GM23338 (cell line): ENCODE data around the gene RTN4RL1. TPM values are rescaled to one million over a fixed set of nuclear protein-coding genes. Genes with fewer than 3 reads are reported as not detected.

ENCODE experiments used
- ATAC-seq: fragments of 200-7000 bp; cut with Tn5 transposase; 3 replicates; pipeline ENCODE4 v1.9.1; 2020
- DNase-seq: peaks from one replicate; pipeline ENCODE4 v3.0.0-alpha.2; 2015; ENCODE audit warnings: low spot score
- H2AFZ ChIP-seq: fragments of 200-600 bp; sonication (generic); 2 replicates; pipeline ENCODE4 v1.8.0; 2016; ENCODE audit warnings: antibody characterized with exemption, mild to moderate bottlenecking, moderate library complexity
- H3F3A ChIP-seq: fragments of 200-600 bp; sonication (generic); replicated peaks from 2 replicates; pipeline ENCODE4 v1.8.0; 2017; ENCODE audit warnings: antibody characterized with exemption, mixed run types, low read depth
- H3K27ac ChIP-seq: fragments of 200-600 bp; sonication (generic); 2 replicates; pipeline ENCODE4 v1.6.1; 2016; ENCODE audit warnings: low read depth
- H3K27me3 ChIP-seq: fragments of 200-600 bp; sonication (generic); 2 replicates; pipeline ENCODE4 v1.8.0; 2016; ENCODE audit warnings: mild to moderate bottlenecking, mixed run types, moderate library complexity; ENCODE audit not compliant: insufficient read depth
- H3K36me3 ChIP-seq: fragments of 200-600 bp; sonication (generic); 2 replicates; pipeline ENCODE4 v1.8.0; 2016; ENCODE audit warnings: mild to moderate bottlenecking; ENCODE audit not compliant: insufficient read depth
- H3K4me1 ChIP-seq: fragments of 200-600 bp; sonication (generic); 2 replicates; pipeline ENCODE4 v1.8.0; 2016; ENCODE audit warnings: mild to moderate bottlenecking, moderate library complexity; ENCODE audit not compliant: insufficient read depth
- H3K4me2 ChIP-seq: fragments of 200-600 bp; sonication (generic); 2 replicates; pipeline ENCODE4 v1.7.1; 2017; ENCODE audit warnings: mixed run types
- H3K4me3 ChIP-seq: fragments of 200-600 bp; sonication (generic); 2 replicates; pipeline ENCODE4 v1.6.1; 2016; ENCODE audit warnings: mixed run types
- H3K79me2 ChIP-seq: fragments of 200-600 bp; sonication (generic); replicated peaks from 2 replicates; pipeline ENCODE4 v1.8.0; 2017; ENCODE audit warnings: mild to moderate bottlenecking; ENCODE audit not compliant: insufficient read depth
- H3K9me2 ChIP-seq: fragments of 200-600 bp; sonication (generic); 2 replicates; pipeline ENCODE4 v1.8.0; 2017; ENCODE audit not compliant: insufficient read depth
- H4K20me1 ChIP-seq: fragments of 200-600 bp; sonication (generic); replicated peaks from 2 replicates; pipeline ENCODE4 v1.8.0; 2017; ENCODE audit warnings: mild to moderate bottlenecking; ENCODE audit not compliant: insufficient read depth
- H3K27ac Mint-ChIP-seq: 2 replicates; pipeline ENCODE4 v1.8.0; 2020; ENCODE audit warnings: inconsistent platforms, mild to moderate bottlenecking, moderate library complexity, mixed read lengths
- H3K27me3 Mint-ChIP-seq: 3 replicates; pipeline ENCODE4 v1.8.0; 2022; ENCODE audit warnings: low read depth, mild to moderate bottlenecking, moderate library complexity, mixed read lengths, inconsistent platforms; ENCODE audit not compliant: insufficient read depth, poor library complexity
- H3K36me3 Mint-ChIP-seq: 3 replicates; pipeline ENCODE4 v1.8.0; 2021; ENCODE audit warnings: low read depth, mild to moderate bottlenecking, inconsistent platforms, moderate library complexity, mixed read lengths
- H3K4me1 Mint-ChIP-seq: 3 replicates; pipeline ENCODE4 v1.8.0; 2020; ENCODE audit warnings: mild to moderate bottlenecking, inconsistent platforms, mixed read lengths
- H3K4me3 Mint-ChIP-seq: 3 replicates; pipeline ENCODE4 v1.8.0; 2021; ENCODE audit warnings: moderate library complexity, mild to moderate bottlenecking, inconsistent platforms, mixed read lengths
- H3K9me3 Mint-ChIP-seq: 3 replicates; pipeline ENCODE4 v1.8.0; 2020; ENCODE audit warnings: moderate library complexity, mild to moderate bottlenecking, inconsistent platforms, mixed read lengths
- CREB1 ChIP-seq: fragments of 250-450 bp; sonication (Bioruptor Pico); IDR thresholded peaks from 2 replicates; pipeline ENCODE4 v1.5.0; 2020; ENCODE audit warnings: low read depth, mild to moderate bottlenecking, moderate library complexity
- CTCF ChIP-seq, 2 experiments: fragments of 200-600 bp in 1 of 2; sonication (generic) in 1 of 2; conservative IDR thresholded peaks; 2 replicates each; pipeline versions ENCODE4 v1.5.1 to v1.6.1; 2016 to 2017; ENCODE audit warnings: antibody characterized with exemption in 2 of 2, low read depth in 2 of 2, mild to moderate bottlenecking in 2 of 2, moderate library complexity in 1 of 2
- ETS1 ChIP-seq: IDR thresholded peaks from 2 replicates; pipeline ENCODE4 v1.6.1; 2016; ENCODE audit warnings: antibody characterized with exemption
- EZH2 ChIP-seq: fragments of 200-600 bp; sonication (generic); IDR thresholded peaks from one replicate; pipeline ENCODE4 v1.8.0; 2017; ENCODE audit warnings: antibody characterized with exemption, mild to moderate bottlenecking, low read depth; ENCODE audit not compliant: unreplicated experiment
- EZH2phosphoT487 ChIP-seq: fragments of 200-600 bp; sonication (generic); IDR thresholded peaks from one replicate; pipeline ENCODE4 v1.8.1; 2018; ENCODE audit warnings: antibody characterized with exemption; ENCODE audit not compliant: unreplicated experiment
- NANOG ChIP-seq: IDR thresholded peaks from 2 replicates; pipeline ENCODE4 v1.6.1; 2016; ENCODE audit warnings: antibody characterized with exemption, borderline replicate concordance
- POLR2AphosphoS5 ChIP-seq: IDR thresholded peaks from 2 replicates; pipeline ENCODE4 v1.6.1; 2016; ENCODE audit warnings: antibody characterized with exemption, low read depth
- REST ChIP-seq: IDR thresholded peaks from one replicate; pipeline ENCODE4 v1.6.1; 2018; ENCODE audit warnings: antibody characterized with exemption; ENCODE audit not compliant: unreplicated experiment
- STAT1 ChIP-seq: IDR thresholded peaks from one replicate; pipeline ENCODE4 v1.6.1; 2016; ENCODE audit warnings: antibody characterized with exemption; ENCODE audit not compliant: unreplicated experiment
- polyA plus RNA-seq: library from polyadenylated mRNA; unstranded; fragments of >200 nt; fragmentation: Nextera tagmentation; extraction: Ambion mirVana; gene quantifications from 2 replicates; pipeline ENCODE4 v1.2.1, GENCODE V29; 2016
- total RNA-seq: library from RNA; depleted of rRNA; stranded (reverse); fragments of >200 nt; shearing (Covaris generic); gene quantifications from 2 replicates; pipeline ENCODE4 v1.2.3, GENCODE V29; 2014
- TF ChIP-seq, protein P1 (sequence below): fragments of 250-450 bp; sonication (Bioruptor Pico); IDR thresholded peaks from 2 replicates; pipeline ENCODE4 v1.5.0; 2020; ENCODE audit warnings: mild to moderate bottlenecking, moderate library complexity

RTN4RL1 gene
- total and polyA plus RNA-seq, 2 experiments from 2014 or later, result 0.17 TPM; not detected in 1

- TF ChIP-seq, protein P1, sequence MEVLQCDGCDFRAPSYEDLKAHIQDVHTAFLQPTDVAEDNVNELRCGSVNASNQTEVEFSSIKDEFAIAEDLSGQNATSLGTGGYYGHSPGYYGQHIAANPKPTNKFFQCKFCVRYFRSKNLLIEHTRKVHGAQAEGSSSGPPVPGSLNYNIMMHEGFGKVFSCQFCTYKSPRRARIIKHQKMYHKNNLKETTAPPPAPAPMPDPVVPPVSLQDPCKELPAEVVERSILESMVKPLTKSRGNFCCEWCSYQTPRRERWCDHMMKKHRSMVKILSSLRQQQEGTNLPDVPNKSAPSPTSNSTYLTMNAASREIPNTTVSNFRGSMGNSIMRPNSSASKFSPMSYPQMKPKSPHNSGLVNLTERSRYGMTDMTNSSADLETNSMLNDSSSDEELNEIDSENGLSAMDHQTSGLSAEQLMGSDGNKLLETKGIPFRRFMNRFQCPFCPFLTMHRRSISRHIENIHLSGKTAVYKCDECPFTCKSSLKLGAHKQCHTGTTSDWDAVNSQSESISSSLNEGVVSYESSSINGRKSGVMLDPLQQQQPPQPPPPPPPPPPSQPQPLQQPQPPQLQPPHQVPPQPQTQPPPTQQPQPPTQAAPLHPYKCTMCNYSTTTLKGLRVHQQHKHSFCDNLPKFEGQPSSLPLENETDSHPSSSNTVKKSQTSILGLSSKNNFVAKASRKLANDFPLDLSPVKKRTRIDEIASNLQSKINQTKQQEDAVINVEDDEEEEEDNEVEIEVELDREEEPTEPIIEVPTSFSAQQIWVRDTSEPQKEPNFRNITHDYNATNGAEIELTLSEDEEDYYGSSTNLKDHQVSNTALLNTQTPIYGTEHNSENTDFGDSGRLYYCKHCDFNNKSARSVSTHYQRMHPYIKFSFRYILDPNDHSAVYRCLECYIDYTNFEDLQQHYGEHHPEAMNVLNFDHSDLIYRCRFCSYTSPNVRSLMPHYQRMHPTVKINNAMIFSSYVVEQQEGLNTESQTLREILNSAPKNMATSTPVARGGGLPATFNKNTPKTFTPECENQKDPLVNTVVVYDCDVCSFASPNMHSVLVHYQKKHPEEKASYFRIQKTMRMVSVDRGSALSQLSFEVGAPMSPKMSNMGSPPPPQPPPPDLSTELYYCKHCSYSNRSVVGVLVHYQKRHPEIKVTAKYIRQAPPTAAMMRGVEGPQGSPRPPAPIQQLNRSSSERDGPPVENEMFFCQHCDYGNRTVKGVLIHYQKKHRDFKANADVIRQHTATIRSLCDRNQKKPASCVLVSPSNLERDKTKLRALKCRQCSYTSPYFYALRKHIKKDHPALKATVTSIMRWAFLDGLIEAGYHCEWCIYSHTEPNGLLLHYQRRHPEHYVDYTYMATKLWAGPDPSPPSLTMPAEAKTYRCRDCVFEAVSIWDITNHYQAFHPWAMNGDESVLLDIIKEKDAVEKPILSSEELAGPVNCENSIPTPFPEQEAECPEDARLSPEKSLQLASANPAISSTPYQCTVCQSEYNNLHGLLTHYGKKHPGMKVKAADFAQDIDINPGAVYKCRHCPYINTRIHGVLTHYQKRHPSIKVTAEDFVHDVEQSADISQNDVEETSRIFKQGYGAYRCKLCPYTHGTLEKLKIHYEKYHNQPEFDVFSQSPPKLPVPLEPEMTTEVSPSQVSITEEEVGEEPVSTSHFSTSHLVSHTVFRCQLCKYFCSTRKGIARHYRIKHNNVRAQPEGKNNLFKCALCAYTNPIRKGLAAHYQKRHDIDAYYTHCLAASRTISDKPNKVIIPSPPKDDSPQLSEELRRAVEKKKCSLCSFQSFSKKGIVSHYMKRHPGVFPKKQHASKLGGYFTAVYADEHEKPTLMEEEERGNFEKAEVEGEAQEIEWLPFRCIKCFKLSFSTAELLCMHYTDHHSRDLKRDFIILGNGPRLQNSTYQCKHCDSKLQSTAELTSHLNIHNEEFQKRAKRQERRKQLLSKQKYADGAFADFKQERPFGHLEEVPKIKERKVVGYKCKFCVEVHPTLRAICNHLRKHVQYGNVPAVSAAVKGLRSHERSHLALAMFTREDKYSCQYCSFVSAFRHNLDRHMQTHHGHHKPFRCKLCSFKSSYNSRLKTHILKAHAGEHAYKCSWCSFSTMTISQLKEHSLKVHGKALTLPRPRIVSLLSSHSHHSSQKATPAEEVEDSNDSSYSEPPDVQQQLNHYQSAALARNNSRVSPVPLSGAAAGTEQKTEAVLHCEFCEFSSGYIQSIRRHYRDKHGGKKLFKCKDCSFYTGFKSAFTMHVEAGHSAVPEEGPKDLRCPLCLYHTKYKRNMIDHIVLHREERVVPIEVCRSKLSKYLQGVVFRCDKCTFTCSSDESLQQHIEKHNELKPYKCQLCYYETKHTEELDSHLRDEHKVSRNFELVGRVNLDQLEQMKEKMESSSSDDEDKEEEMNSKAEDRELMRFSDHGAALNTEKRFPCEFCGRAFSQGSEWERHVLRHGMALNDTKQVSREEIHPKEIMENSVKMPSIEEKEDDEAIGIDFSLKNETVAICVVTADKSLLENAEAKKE (CRISPR knock-in tag), result no peak
- TF ChIP-seq REST (no peak), ETS1 (no peak), CREB1 (CRISPR knock-in tag) (no peak), CTCF (conservative IDR thresholded peaks at IDR 0.05; ENCODE audit: low read depth in 2 of 2) (no peak), EZH2 (no peak), NANOG (no peak), POLR2AphosphoS5 (no peak), STAT1 (no peak), EZH2phosphoT487 (no peak)
- H3K36me3 ChIP-seq, result no peaks in the 10 kb centered on the region
- no peaks in the 10 kb centered on the region; the same call in 2 of the 3 replicates for H3K9me3 Mint-ChIP-seq
- no peak overlapping the region for H3K27ac Mint-ChIP-seq
- no peaks in the 10 kb centered on the region for H3K4me1 ChIP-seq
- no peak overlapping the region; the same call in 2 of the 3 replicates for H3K4me3 Mint-ChIP-seq
- H3K4me3 ChIP-seq, result no peak overlapping the region
- no peak overlapping the region for H3K27ac ChIP-seq
- no peaks in the 10 kb centered on the region for H3F3A ChIP-seq
- H2AFZ ChIP-seq, result no peak overlapping the region
- no peak for DNase-seq
- peaks cover 9% of the 10 kb centered on the region; the same call in 2 of the 3 replicates for H3K4me1 Mint-ChIP-seq
- ATAC-seq, result no peak
- H3K27me3 ChIP-seq, result peaks cover 28% of the 10 kb centered on the region
- peaks cover 21% of the 10 kb centered on the region for H3K27me3 Mint-ChIP-seq
- H3K4me2 ChIP-seq, result no peak overlapping the region
- no peaks in the 10 kb centered on the region for H4K20me1 ChIP-seq
- no peaks in the 10 kb centered on the region for H3K36me3 Mint-ChIP-seq
- no peaks in the 10 kb centered on the region for H3K9me2 ChIP-seq
- H3K79me2 ChIP-seq, result no peaks in the 10 kb centered on the region
These were observed 49.0 kb downstream of the RTN4RL1 start for GRCh38 chr17:1976000-1976682.
